22Rv1 (cell line): ENCODE measurements around the gene SLC25A43.

Experiments used
- H3K27ac ChIP-seq: fragments of 450-650 bp; 2 replicates; pipeline ENCODE4 v1.5.1; 2017
- ZFX ChIP-seq: fragments of 450-650 bp; IDR thresholded peaks from 2 replicates; pipeline ENCODE4 v1.6.1; 2017; ENCODE audit warnings: antibody characterized with exemption, borderline replicate concordance
- TF ChIP-seq, protein P1 (sequence below): fragments of 450-650 bp; IDR thresholded peaks from 2 replicates; pipeline ENCODE4 v1.5.1; 2017; ENCODE audit warnings: mild to moderate bottlenecking

The SLC25A43 gene

DNA sequence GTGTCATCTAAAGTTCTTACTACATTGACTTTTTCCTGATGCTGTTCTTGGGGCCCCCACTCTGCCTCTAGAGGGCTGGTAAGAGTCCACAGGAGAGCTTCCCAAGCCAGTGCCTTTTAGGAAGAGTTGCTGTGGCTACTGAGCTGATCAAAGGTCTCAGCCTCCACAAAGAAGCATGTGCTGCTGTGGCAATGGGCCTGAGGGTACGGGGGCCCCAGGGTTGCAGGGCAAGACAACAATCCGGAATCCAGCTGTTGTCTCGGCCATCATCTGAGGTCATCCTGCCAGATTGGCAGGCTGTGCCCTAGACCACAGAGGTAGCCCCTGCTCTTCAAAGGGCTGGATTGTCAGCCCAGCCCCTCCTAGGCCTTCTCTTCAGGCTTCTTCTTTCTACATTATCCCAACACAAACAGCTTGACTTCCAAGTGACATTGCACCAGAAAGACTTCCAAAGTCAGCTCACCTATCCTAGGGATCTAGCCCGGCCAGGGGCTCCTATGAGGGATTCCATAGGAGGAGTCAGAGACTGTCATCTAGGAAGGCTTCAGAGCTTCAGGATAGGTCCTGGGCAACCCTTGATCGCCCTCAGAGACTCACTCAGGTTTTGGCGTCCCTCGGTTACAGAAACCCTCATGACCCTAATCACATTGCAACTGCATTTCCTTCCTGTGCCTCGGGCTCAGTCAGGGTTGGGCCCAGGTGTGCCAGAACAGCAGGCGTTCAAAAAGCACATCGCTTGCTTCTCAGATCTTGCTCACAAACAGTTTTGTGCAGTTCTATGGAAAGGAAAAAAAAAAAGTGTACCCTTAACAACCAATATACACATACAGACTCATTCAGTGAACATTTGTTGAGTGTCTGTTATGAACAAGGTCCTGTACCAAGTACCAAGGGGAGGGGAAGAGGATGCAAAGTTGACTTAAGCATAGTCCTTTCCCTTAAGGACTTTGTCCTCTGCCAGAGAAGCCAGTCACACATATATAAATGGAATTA is 96.9 kb downstream of the SLC25A43 start:
- H3K27ac ChIP-seq: no peak overlapping the region
- TF ChIP-seq, protein P1, sequence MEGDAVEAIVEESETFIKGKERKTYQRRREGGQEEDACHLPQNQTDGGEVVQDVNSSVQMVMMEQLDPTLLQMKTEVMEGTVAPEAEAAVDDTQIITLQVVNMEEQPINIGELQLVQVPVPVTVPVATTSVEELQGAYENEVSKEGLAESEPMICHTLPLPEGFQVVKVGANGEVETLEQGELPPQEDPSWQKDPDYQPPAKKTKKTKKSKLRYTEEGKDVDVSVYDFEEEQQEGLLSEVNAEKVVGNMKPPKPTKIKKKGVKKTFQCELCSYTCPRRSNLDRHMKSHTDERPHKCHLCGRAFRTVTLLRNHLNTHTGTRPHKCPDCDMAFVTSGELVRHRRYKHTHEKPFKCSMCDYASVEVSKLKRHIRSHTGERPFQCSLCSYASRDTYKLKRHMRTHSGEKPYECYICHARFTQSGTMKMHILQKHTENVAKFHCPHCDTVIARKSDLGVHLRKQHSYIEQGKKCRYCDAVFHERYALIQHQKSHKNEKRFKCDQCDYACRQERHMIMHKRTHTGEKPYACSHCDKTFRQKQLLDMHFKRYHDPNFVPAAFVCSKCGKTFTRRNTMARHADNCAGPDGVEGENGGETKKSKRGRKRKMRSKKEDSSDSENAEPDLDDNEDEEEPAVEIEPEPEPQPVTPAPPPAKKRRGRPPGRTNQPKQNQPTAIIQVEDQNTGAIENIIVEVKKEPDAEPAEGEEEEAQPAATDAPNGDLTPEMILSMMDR: no peak
- no peak for TF ChIP-seq ZFX

DNA sequence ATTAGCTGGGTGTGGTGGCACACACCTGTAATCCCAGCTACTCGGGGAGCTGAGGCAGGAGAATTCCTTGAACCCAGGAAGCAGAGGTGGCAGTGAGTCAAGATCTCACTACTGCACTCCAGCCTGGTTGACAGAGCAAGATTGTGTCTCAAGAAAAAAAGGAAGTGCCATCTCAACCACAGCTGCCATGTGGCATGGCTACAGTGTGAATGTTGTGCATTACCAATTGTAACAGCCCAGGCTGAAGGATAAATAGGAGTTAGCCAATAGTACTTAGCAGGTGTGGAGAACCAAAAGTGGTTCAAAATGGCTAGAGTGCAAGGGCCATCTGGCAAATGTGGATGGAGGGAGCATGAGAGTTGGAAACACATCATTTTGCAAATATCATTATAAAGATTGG is 98.0 kb downstream of the SLC25A43 start:
- H3K27ac ChIP-seq: no peak overlapping the region
- no peak for TF ChIP-seq ZFX
- TF ChIP-seq, protein P1: no peak

DNA sequence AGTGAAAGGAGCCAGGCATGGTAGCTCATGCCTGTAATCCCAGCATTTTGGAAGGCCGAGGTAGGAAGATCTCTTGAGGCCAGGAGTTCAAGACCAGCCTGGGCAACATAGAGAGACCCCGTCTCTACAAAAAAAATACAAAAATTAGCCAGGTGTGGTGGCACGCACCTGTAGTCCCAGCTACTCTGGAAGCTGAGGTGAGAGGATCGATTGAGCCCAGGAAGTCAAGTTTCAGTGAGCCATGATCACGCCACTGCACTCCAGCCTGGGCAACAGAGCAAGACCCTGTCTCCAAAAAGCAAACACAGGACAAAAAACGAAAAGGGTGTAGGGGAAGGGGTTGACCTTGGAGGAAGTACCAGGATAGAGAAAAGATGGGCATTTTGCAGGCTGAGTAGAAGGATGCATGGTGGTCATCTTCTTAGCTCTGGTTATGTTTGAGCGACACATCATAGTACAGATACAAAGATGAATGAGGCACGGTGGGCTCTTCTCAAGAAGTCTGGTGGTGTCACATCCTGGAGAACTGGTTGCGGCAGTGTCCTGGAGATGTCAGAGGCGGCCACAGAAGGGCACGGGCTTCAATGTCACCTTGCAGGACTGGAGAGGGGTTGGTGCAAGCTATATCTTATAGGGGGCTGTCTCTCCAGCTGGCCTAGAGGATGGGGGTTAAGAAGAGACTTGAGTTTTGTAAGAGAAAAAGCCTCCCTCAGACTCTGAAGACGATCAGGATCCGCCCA is 101.1 kb downstream of the SLC25A43 start:
- no peak for TF ChIP-seq ZFX
- TF ChIP-seq, protein P1: no peak
- no peak overlapping the region for H3K27ac ChIP-seq

DNA sequence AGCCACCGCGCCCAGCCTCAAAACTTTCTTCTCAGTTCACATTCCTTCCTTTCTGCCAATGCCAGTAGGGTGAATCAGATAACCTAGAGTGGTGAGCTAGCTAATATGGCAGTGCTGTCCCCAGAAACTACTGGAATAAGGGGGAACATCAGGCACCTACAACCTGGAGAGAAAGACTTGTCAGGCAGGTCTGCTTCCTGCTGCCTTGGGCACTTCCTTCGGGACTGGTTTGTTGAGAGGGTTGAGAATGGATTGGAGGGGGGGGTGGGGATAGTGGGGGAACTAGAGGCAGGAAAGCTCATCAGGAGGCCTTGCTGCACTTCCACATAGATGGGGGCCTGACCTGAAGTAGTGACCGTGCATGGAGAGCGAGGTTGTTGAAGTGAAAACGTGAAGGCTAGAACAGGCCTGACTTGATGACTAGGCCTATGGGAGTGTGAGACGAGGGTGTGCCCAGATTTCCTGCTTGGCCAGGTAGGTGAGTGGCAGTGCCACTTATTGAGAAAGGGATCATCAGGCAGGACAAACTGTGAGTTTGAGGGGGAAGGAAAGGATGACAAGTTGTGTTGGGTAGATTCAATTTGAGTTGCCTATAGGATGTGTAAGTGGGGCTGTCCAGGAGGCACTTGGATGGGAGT is 102.5 kb downstream of the SLC25A43 start:
- H3K27ac ChIP-seq: no peak overlapping the region
- TF ChIP-seq ZFX: no peak
- TF ChIP-seq, protein P1: no peak

DNA sequence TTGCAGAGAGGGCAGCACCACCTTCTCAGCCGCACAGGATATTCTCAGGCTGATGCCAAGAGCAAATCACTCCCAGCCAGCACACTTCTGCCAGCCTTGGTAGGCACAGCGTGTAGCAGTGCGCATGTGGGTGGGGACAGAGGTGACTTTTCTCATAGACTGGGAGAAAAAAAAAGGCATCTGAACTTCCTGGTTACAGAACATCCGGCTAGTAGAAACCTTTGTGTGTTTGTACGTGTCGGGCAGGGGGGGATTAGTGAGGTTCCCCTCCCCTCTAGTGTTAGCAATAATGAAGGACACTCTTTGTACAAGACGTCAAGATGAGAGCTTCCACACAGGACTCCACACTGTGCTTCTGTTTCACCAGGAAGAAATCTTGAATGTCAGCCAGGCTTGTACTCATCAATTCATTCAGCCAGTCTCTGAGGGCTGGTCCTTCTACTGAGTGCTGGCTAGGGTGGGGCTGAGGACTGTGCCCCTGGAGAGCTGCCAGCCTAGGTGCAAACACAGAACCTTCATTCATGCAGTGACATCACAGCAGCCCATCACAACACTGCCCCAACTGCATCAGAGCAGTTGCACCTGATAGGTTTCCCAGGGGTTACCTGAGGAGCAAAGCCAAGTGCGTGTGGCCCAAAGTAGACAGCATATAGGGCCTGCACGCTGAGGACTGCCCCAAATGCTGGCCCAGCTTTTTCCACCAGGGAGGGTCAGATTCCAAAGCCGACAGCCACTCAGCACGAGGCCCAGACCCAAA is 103.8 kb downstream of the SLC25A43 start:
- H3K27ac ChIP-seq: peak overlapping the region; percentile 42
- TF ChIP-seq, protein P1: no peak
- TF ChIP-seq ZFX: no peak

DNA sequence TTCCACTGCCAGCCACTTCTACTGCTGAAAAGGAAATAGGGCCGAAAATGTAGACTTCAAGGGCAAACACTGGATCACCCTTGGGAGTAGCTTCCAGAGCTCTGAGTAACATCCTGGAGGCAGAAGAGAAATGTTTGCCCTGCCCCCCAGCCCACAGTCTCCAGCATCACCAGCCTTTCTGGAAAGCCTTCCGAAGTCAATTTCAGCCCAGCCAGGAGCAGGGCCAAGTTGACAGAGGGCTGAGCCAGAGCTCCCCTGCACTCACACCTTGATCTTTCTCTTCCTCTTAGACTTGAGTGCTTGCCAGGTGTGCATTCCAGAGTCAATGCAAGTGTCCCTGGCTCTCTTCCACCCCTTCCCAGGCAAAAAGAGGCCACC is 104.3 kb downstream of the SLC25A43 start:
- peak overlapping the region; percentile 42 for H3K27ac ChIP-seq
- TF ChIP-seq ZFX: no peak
- TF ChIP-seq, protein P1: no peak
